K562 (cell line): ENCODE data around the gene TOM1L2. TPM values are rescaled to one million over a fixed set of nuclear protein-coding genes. Genes with fewer than 3 reads are reported as not detected.

Source experiments
- ATAC-seq: fragments of 200-7000 bp; cut with Tn5 transposase; 3 replicates; pipeline ENCODE4 v1.9.1; 2020; ENCODE audit warnings: moderate library complexity
- BruUV-seq: library from RNA; stranded (reverse); fragments of 400-500 nt; replicated peaks from 2 replicates; lab custom pipeline; 2021; lab: Mats Ljungman, UMichigan
- CTCF ChIA-PET: fragments of 300-600 bp; formaldehyde crosslinking; extraction: SDS; loops from one replicate; lab custom pipeline; 2021; ENCODE audit warnings: low intra/inter-chr PET ratio; lab: Yijun Ruan, JAX
- POLR2A ChIA-PET: fragments of 300-600, 350-650 bp; sonication (Branson Sonifier 250); formaldehyde crosslinking; extraction: SDS; loops from one replicate; lab custom pipeline; 2021; ENCODE audit warnings: antibody characterized with exemption, inconsistent platforms; lab: Yijun Ruan, JAX
- DNase-seq, 4 experiments: peaks; one replicate each; pipeline versions ENCODE4 v3.0.0 to v3.0.0-alpha.2; 2011 to 2018; ENCODE audit warnings: low spot score in 3 of 4, mixed read lengths in 3 of 4; ENCODE audit errors: extremely low read depth in 1 of 4
- FAIRE-seq: peaks from 2 replicates; lab custom pipeline; 2011; peaks lifted over from hg19 to GRCh38; lab: Jason Lieb, UNC
- H2AFZ ChIP-seq: 2 replicates; pipeline ENCODE4 v1.6.0; 2011; ENCODE audit warnings: low read depth, low read length, control low read depth, inconsistent platforms
- H3K27ac ChIP-seq: fragments of 200-600 bp; 3 replicates; pipeline ENCODE4 v1.8.0; 2011; ENCODE audit warnings: low read depth, mild to moderate bottlenecking, control low read depth, inconsistent platforms, low read length, moderate library complexity, mixed read lengths; ENCODE audit errors: extremely low read depth
- H3K27me3 ChIP-seq, 2 experiments: fragments of 300-600 bp in 1 of 2; 2 replicates in 1 of 2; 3 replicates in 1 of 2; pipeline versions ENCODE4 v1.6.0 to v1.8.0; 2011; ENCODE audit warnings: inconsistent platforms in 2 of 2, low read length in 2 of 2, mild to moderate bottlenecking in 1 of 2, mixed read lengths in 1 of 2, moderate library complexity in 1 of 2; ENCODE audit not compliant: control insufficient read depth in 2 of 2, insufficient read depth in 2 of 2
- H3K36me3 ChIP-seq: fragments of 300-600 bp; 3 replicates; pipeline ENCODE4 v1.8.0; 2011; ENCODE audit warnings: mild to moderate bottlenecking, low read length, inconsistent platforms; ENCODE audit not compliant: control insufficient read depth, insufficient read depth
- H3K4me1 ChIP-seq, 2 experiments: fragments of 200-600 bp in 1 of 2; replicated peaks in 1 of 2; 2 replicates in 1 of 2; 3 replicates in 1 of 2; pipeline versions ENCODE4 v1.5.1 to v1.8.0; 2011; ENCODE audit warnings: inconsistent platforms in 2 of 2, low read length in 2 of 2, mild to moderate bottlenecking in 1 of 2, mixed read lengths in 1 of 2, moderate library complexity in 1 of 2; ENCODE audit not compliant: control insufficient read depth in 2 of 2, insufficient read depth in 2 of 2
- H3K4me2 ChIP-seq: 2 replicates; pipeline ENCODE4 v1.6.1; 2011; ENCODE audit warnings: low read length, control low read depth, inconsistent platforms, mixed read lengths; ENCODE audit not compliant: insufficient read depth
- H3K4me3 ChIP-seq: fragments of 200-600 bp; sonication (generic), shearing (Covaris generic); 2 replicates; pipeline ENCODE4 v1.5.1; 2016; ENCODE audit warnings: control low read depth, inconsistent platforms
- H3K79me2 ChIP-seq: fragments of 200-600 bp; 3 replicates; pipeline ENCODE4 v1.8.0; 2011; ENCODE audit warnings: low read length, inconsistent platforms; ENCODE audit not compliant: control insufficient read depth, insufficient read depth
- H3K9ac ChIP-seq, 2 experiments: 2 replicates each; pipeline versions ENCODE4 v1.6.0 to v1.6.1; 2011; ENCODE audit warnings: low read depth in 2 of 2, low read length in 2 of 2, control low read depth in 1 of 2, inconsistent platforms in 1 of 2, mild to moderate bottlenecking in 1 of 2, mixed read lengths in 1 of 2; ENCODE audit not compliant: insufficient read depth in 1 of 2
- H3K9me1 ChIP-seq: one replicate; pipeline ENCODE4 v1.6.0; 2011; ENCODE audit warnings: inconsistent platforms, mild to moderate bottlenecking, low read length, moderate library complexity; ENCODE audit not compliant: control insufficient read depth, insufficient read depth
- H3K9me3 ChIP-seq: replicated peaks from 2 replicates; pipeline ENCODE4 v1.5.1; 2011; ENCODE audit warnings: low read depth, low read length, inconsistent platforms; ENCODE audit not compliant: control insufficient read depth, insufficient read depth
- H4K20me1 ChIP-seq: replicated peaks from 2 replicates; pipeline ENCODE4 v1.6.1; 2011; ENCODE audit warnings: low read length, inconsistent platforms, mixed read lengths; ENCODE audit not compliant: control insufficient read depth, insufficient read depth
- BRCA1 ChIP-seq, 2 experiments: fragments of 450-650 bp in 1 of 2; sonication (generic) in 1 of 2; formaldehyde crosslinking in 1 of 2; IDR thresholded peaks; 2 replicates each; pipeline versions ENCODE4 v1.5.0 to v1.6.1; 2017 to 2020; ENCODE audit warnings: mild to moderate bottlenecking in 1 of 2, missing genetic modification reagents in 1 of 2
- CBX1 ChIP-seq: sonication (generic); IDR thresholded peaks from 2 replicates; pipeline ENCODE4 v1.6.1; 2016; ENCODE audit warnings: antibody characterized with exemption, low read depth, mild to moderate bottlenecking
- CEBPG ChIP-seq, 3 experiments: fragments of 200-800 bp in 1 of 3; sonication (Bioruptor generic) in 1 of 3; sonication (generic) in 1 of 3; formaldehyde crosslinking in 1 of 3; IDR thresholded peaks in 2 of 3; conservative IDR thresholded peaks in 1 of 3; 2 replicates each; pipeline versions ENCODE4 v1.6.1 to v1.8.0; 2016 to 2022; ENCODE audit warnings: missing compliant biosample characterization in 2 of 3, missing genetic modification characterization in 2 of 3, mild to moderate bottlenecking in 1 of 3, missing genetic modification reagents in 1 of 3
- HMG20A ChIP-seq: fragments of 450-650 bp; formaldehyde crosslinking; conservative IDR thresholded peaks from 2 replicates; pipeline ENCODE4 v1.4.0; 2020; ENCODE audit warnings: mild to moderate bottlenecking, mixed read lengths
- KLF1 ChIP-seq: fragments of 450-650 bp; IDR thresholded peaks from 2 replicates; pipeline ENCODE4 v1.6.1; 2016; ENCODE audit warnings: missing genetic modification characterization, missing compliant biosample characterization
- MECOM ChIP-seq: fragments of 250-450 bp; sonication (Bioruptor Pico); IDR thresholded peaks from 2 replicates; pipeline ENCODE4 v1.8.0; 2022; ENCODE audit warnings: inconsistent platforms
- MED1 ChIP-seq: sonication (generic); formaldehyde crosslinking; IDR thresholded peaks from 2 replicates; pipeline ENCODE4 v1.8.1; 2023; ENCODE audit warnings: missing genetic modification reagents, borderline replicate concordance
- PHB ChIP-seq: fragments of 250-450 bp; sonication (Bioruptor Pico); IDR thresholded peaks from 2 replicates; pipeline ENCODE4 v1.5.0; 2021
- POLR2G ChIP-seq: fragments of 200-400 bp; formaldehyde crosslinking; IDR thresholded peaks from 2 replicates; pipeline ENCODE4 v1.6.1; 2017; ENCODE audit warnings: low read depth, mild to moderate bottlenecking, antibody characterized with exemption, low read length, moderate library complexity
- SP1 ChIP-seq: sonication (generic); formaldehyde crosslinking; IDR thresholded peaks from 2 replicates; pipeline ENCODE4 v1.8.1; 2022; ENCODE audit warnings: mild to moderate bottlenecking, missing genetic modification reagents
- TAF9B ChIP-seq: fragments of 450-650 bp; IDR thresholded peaks from 2 replicates; pipeline ENCODE4 v1.6.1; 2018; ENCODE audit warnings: mild to moderate bottlenecking; ENCODE audit not compliant: partially characterized antibody
- TGIF2 ChIP-seq: sonication (generic); formaldehyde crosslinking; IDR thresholded peaks from 2 replicates; pipeline ENCODE4 v1.8.1; 2022; ENCODE audit warnings: mild to moderate bottlenecking, missing genetic modification reagents, moderate library complexity
- ZKSCAN8 ChIP-seq: fragments of 200-800 bp; sonication (Bioruptor generic); IDR thresholded peaks from 2 replicates; pipeline ENCODE4 v1.6.1; 2016; ENCODE audit warnings: missing genetic modification characterization, missing compliant biosample characterization
- ZSCAN29 ChIP-seq: fragments of 450-650 bp; IDR thresholded peaks from 2 replicates; pipeline ENCODE4 v1.6.1; 2017
- WGBS: fragments of 100-300 bp; shearing (Covaris generic); methylation state at CpG from one replicate; pipeline ENCODE4 v1.1.6; 2016; ENCODE audit warnings: low coverage, mixed read lengths; ENCODE audit not compliant: insufficient coverage; ENCODE audit errors: missing lambda C conversion rate; 5-methylcytosine and 5-hydroxymethylcytosine counted together
- in situ Hi-C: fragments of 300-500 bp; cut with MboI; formaldehyde crosslinking; loops from 4 replicates; pipeline ENCODE4 v1.15.0; 2018; ENCODE audit warnings: inconsistent platforms, mixed read lengths
- intact Hi-C: fragments of 100-400 bp; cut with micrococcal nuclease; formaldehyde crosslinking; loops from 2 replicates; pipeline ENCODE4 v1.14.2; 2022
- polyA plus RNA-seq, 8 experiments: library from polyadenylated mRNA; depleted of rRNA in 4 of 8; stranded (reverse) in 5 of 8; unstranded in 3 of 8; fragments of >200 nt; fragmentation: Nextera tagmentation in 2 of 8; fragmentation: Illumina TruSeq in 1 of 8; extraction: Ambion mirVana in 2 of 8; extraction: Trizol in 1 of 8; gene quantifications; 2 replicates each; pipeline versions ENCODE4 v1.2.1 to v1.2.3, GENCODE V29; 2011 to 2014; ENCODE audit warnings: inconsistent platforms in 1 of 8, missing spikeins in 1 of 8
- total RNA-seq, 7 experiments: library from RNA; depleted of rRNA in 6 of 7; stranded (reverse); fragments of >200 nt in 6 of 7; fragmentation: Illumina TruSeq in 2 of 7; extraction: Trizol in 2 of 7; gene quantifications; 2 replicates each; pipeline versions ENCODE4 v1.2.1 to v1.2.3, GENCODE V29; 2011 to 2021; ENCODE audit warnings: low replicate concordance in 1 of 7
- TF ChIP-seq, protein P1 (sequence below): sonication (generic); formaldehyde crosslinking; IDR thresholded peaks from 2 replicates; pipeline ENCODE4 v1.8.0; 2022; ENCODE audit warnings: mild to moderate bottlenecking, missing genetic modification reagents
- TF ChIP-seq, protein P2 (sequence below): fragments of 250-450 bp; sonication (Bioruptor Pico); IDR thresholded peaks from 2 replicates; pipeline ENCODE4 v1.5.0; 2022; ENCODE audit warnings: mild to moderate bottlenecking
- TF ChIP-seq, protein P3 (sequence below): fragments of 450-650 bp; IDR thresholded peaks from 2 replicates; pipeline ENCODE4 v1.6.1; 2017; ENCODE audit warnings: antibody characterized with exemption, mild to moderate bottlenecking

Gene TOM1L2
- total and polyA plus RNA-seq, 9 of the 15 experiments (the other 6 are each of a cell fraction or from before 2014, with no cell fraction given) = 0.07 to 6.0 (median 2.5) TPM

DNA sequence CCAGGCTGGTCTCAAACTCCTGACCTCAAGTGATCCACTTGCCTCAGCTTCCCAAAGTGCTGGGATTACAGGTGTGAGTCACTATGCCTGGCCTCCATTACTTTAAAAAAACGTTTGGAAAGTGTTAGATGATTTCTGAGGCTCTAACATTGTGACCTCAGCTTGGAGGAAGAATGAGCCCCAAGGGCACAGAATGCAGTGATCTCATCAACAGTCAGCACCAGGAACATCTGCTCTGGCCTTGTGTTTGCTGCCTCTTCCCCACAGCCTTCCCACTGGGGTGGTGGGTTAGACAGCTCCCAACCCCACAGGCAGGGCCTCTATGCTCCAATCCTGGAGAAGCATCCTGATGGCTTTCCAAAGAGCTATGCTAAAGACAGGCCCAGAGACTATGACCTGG is 97.7 kb downstream of the TOM1L2 start:
- CTCF ChIA-PET = no interaction called here
- intact Hi-C loops (no loop called here), in situ Hi-C loops (no loop called here)
- no peak for DNase-seq
- Histone ChIP-seq H3K27ac (no peak overlapping the region), H3K36me3 (no peaks in the 10 kb centered on the region), H3K9me1 (no peaks in the 10 kb centered on the region), H4K20me1 (no peaks in the 10 kb centered on the region; the same call in 1 of the 2 replicates), H3K27me3 (no peaks in the 10 kb centered on the region), H3K4me1 (no peaks in the 10 kb centered on the region), H3K4me3 (no peak overlapping the region), H3K4me2 (no peak overlapping the region), H2AFZ (no peak overlapping the region), H3K9me3 (no peaks in the 10 kb centered on the region), H3K79me2 (no peaks in the 10 kb centered on the region), H3K9ac (no peak overlapping the region)
- WGBS = 20% methylated on average over 1 of the region's 1 CpG
- ATAC-seq = no peak
- FAIRE-seq = no peak
- POLR2A ChIA-PET = interaction anchor here (0.7 to 0.8 kb wide), 2 partner anchors 14 to 998 kb away, joined by 3 read pairs; no protein-coding TSS in a partner anchor
- no TSS peak for BruUV-seq
- TF ChIP-seq ZKSCAN8 (CRISPR knock-in tag) = no peak
- TF ChIP-seq BRCA1 (IDR thresholded peaks at IDR 0.05) = no peak
- TF ChIP-seq BRCA1 (CRISPR knock-in tag; IDR thresholded peaks at IDR 0.05) = no peak
- TF ChIP-seq, protein P1, sequence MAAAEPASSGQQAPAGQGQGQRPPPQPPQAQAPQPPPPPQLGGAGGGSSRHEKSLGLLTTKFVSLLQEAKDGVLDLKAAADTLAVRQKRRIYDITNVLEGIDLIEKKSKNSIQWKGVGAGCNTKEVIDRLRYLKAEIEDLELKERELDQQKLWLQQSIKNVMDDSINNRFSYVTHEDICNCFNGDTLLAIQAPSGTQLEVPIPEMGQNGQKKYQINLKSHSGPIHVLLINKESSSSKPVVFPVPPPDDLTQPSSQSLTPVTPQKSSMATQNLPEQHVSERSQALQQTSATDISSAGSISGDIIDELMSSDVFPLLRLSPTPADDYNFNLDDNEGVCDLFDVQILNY (CRISPR knock-in tag) = no peak
- no peak for TF ChIP-seq TGIF2
- TF ChIP-seq ZSCAN29 = no peak
- TF ChIP-seq MED1 (CRISPR knock-in tag) = no peak
- TF ChIP-seq POLR2G = no peak
- no peak for TF ChIP-seq PHB (CRISPR knock-in tag)
- no peak for TF ChIP-seq TAF9B
- TF ChIP-seq, protein P2, sequence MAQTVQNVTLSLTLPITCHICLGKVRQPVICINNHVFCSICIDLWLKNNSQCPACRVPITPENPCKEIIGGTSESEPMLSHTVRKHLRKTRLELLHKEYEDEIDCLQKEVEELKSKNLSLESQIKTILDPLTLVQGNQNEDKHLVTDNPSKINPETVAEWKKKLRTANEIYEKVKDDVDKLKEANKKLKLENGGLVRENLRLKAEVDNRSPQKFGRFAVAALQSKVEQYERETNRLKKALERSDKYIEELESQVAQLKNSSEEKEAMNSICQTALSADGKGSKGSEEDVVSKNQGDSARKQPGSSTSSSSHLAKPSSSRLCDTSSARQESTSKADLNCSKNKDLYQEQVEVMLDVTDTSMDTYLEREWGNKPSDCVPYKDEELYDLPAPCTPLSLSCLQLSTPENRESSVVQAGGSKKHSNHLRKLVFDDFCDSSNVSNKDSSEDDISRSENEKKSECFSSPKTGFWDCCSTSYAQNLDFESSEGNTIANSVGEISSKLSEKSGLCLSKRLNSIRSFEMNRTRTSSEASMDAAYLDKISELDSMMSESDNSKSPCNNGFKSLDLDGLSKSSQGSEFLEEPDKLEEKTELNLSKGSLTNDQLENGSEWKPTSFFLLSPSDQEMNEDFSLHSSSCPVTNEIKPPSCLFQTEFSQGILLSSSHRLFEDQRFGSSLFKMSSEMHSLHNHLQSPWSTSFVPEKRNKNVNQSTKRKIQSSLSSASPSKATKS = no peak
- TF ChIP-seq CEBPG (CRISPR knock-in tag; IDR thresholded peaks at IDR 0.05) = no peak
- TF ChIP-seq CEBPG (tag; conservative IDR thresholded peaks at IDR 0.05 in 1 of 2, IDR thresholded peaks at IDR 0.05 in 1 of 2) = no peak
- no peak for TF ChIP-seq SP1 (CRISPR knock-in tag)
- no peak for TF ChIP-seq KLF1 (tag)
- TF ChIP-seq MECOM (CRISPR knock-in tag) = no peak
- TF ChIP-seq CBX1 = no peak
- TF ChIP-seq HMG20A = no peak
- TF ChIP-seq, protein P3, sequence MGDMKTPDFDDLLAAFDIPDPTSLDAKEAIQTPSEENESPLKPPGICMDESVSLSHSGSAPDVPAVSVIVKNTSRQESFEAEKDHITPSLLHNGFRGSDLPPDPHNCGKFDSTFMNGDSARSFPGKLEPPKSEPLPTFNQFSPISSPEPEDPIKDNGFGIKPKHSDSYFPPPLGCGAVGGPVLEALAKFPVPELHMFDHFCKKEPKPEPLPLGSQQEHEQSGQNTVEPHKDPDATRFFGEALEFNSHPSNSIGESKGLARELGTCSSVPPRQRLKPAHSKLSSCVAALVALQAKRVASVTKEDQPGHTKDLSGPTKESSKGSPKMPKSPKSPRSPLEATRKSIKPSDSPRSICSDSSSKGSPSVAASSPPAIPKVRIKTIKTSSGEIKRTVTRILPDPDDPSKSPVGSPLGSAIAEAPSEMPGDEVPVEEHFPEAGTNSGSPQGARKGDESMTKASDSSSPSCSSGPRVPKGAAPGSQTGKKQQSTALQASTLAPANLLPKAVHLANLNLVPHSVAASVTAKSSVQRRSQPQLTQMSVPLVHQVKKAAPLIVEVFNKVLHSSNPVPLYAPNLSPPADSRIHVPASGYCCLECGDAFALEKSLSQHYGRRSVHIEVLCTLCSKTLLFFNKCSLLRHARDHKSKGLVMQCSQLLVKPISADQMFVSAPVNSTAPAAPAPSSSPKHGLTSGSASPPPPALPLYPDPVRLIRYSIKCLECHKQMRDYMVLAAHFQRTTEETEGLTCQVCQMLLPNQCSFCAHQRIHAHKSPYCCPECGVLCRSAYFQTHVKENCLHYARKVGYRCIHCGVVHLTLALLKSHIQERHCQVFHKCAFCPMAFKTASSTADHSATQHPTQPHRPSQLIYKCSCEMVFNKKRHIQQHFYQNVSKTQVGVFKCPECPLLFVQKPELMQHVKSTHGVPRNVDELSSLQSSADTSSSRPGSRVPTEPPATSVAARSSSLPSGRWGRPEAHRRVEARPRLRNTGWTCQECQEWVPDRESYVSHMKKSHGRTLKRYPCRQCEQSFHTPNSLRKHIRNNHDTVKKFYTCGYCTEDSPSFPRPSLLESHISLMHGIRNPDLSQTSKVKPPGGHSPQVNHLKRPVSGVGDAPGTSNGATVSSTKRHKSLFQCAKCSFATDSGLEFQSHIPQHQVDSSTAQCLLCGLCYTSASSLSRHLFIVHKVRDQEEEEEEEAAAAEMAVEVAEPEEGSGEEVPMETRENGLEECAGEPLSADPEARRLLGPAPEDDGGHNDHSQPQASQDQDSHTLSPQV = no peak
